Stimulated activated memory B cell treated with anti-CD40 and anti-IgM and Interleukin-4, amounts not matched to agents 10 μg/mL and 1 μg/mL and 100 μg/mL, for 72 hours (primary cell): Measurements from ENCODE around the gene CTH.
"Not testable (repeated sequence)": the region's sequence is repeated elsewhere in the genome, so short reads cannot be mapped to it uniquely, and the experiment has no call there.

Experiments used
- ATAC-seq: fragments of 150-1000 bp; cut with Tn5 transposase; 2 replicates; pipeline ENCODE4 v1.10.0; 2021
- H3K27ac Mint-ChIP-seq: one replicate; pipeline ENCODE4 v1.8.0; 2022; ENCODE audit warnings: mild to moderate bottlenecking, mixed read lengths
- H3K27me3 Mint-ChIP-seq: one replicate; pipeline ENCODE4 v1.8.0; 2022; ENCODE audit warnings: mixed read lengths
- H3K36me3 Mint-ChIP-seq: one replicate; pipeline ENCODE4 v1.8.0; 2022; ENCODE audit warnings: mixed read lengths
- H3K4me1 Mint-ChIP-seq: one replicate; pipeline ENCODE4 v1.8.0; 2022; ENCODE audit warnings: mixed read lengths
- H3K4me3 Mint-ChIP-seq: one replicate; pipeline ENCODE4 v1.8.0; 2022; ENCODE audit warnings: mild to moderate bottlenecking, moderate library complexity, mixed read lengths
- H3K9me3 Mint-ChIP-seq: one replicate; pipeline ENCODE4 v1.8.0; 2022; ENCODE audit warnings: mixed read lengths

CTH gene

GRCh38 chr1:70459496-70460225, 48.6 kb downstream of the CTH start:
- peaks cover 7% of the 10 kb centered on the region for H3K9me3 Mint-ChIP-seq
- H3K4me3 Mint-ChIP-seq, result no peak overlapping the region
- H3K27ac Mint-ChIP-seq, result no peak overlapping the region
- no peaks in the 10 kb centered on the region for H3K4me1 Mint-ChIP-seq
- no peak for ATAC-seq
- H3K27me3 Mint-ChIP-seq, result peaks cover 12% of the 10 kb centered on the region
- no peaks in the 10 kb centered on the region for H3K36me3 Mint-ChIP-seq

- not testable (repeated sequence) for H3K4me1 Mint-ChIP-seq, ATAC-seq, H3K27me3 Mint-ChIP-seq, H3K9me3 Mint-ChIP-seq, H3K36me3 Mint-ChIP-seq, H3K4me3 Mint-ChIP-seq, H3K27ac Mint-ChIP-seq
Measured at GRCh38 chr1:70460740-70461713, 50.0 kb downstream of the CTH start.

- Mint-ChIP-seq H3K36me3 (no peaks in the 10 kb centered on the region), H3K9me3 (peaks cover 6% of the 10 kb centered on the region), H3K4me1 (no peaks in the 10 kb centered on the region), H3K27ac (no peak overlapping the region), H3K4me3 (no peak overlapping the region), H3K27me3 (peaks cover 9% of the 10 kb centered on the region)
- no peak for ATAC-seq
Measured at GRCh38 chr1:70462611-70463010, 51.5 kb downstream of the CTH start.

GRCh38 chr1:70465911-70466310, 54.8 kb downstream of the CTH start:
- Mint-ChIP-seq H3K27me3 (peaks cover 9% of the 10 kb centered on the region), H3K4me3 (no peak overlapping the region), H3K9me3 (peaks cover 6% of the 10 kb centered on the region), H3K27ac (no peak overlapping the region), H3K36me3 (no peaks in the 10 kb centered on the region), H3K4me1 (no peaks in the 10 kb centered on the region)
- no peak for ATAC-seq

- H3K4me1 Mint-ChIP-seq, result no peaks in the 10 kb centered on the region
- ATAC-seq, result no peak
- H3K4me3 Mint-ChIP-seq, result no peak overlapping the region
- peaks cover 9% of the 10 kb centered on the region for H3K27me3 Mint-ChIP-seq
- no peaks in the 10 kb centered on the region for H3K36me3 Mint-ChIP-seq
- peaks cover 6% of the 10 kb centered on the region for H3K9me3 Mint-ChIP-seq
- no peak overlapping the region for H3K27ac Mint-ChIP-seq
Measured at GRCh38 chr1:70467531-70467930, 56.5 kb downstream of the CTH start.

GRCh38 chr1:70468180-70468579, 57.1 kb downstream of the CTH start:
- no peak for ATAC-seq
- H3K4me3 Mint-ChIP-seq, result no peak overlapping the region
- peaks cover 6% of the 10 kb centered on the region for H3K9me3 Mint-ChIP-seq
- H3K36me3 Mint-ChIP-seq, result no peaks in the 10 kb centered on the region
- H3K4me1 Mint-ChIP-seq, result no peaks in the 10 kb centered on the region
- peaks cover 9% of the 10 kb centered on the region for H3K27me3 Mint-ChIP-seq
- no peak overlapping the region for H3K27ac Mint-ChIP-seq

GRCh38 chr1:70469184-70469583, 58.1 kb downstream of the CTH start:
- H3K27ac Mint-ChIP-seq, H3K9me3 Mint-ChIP-seq, H3K27me3 Mint-ChIP-seq, H3K4me1 Mint-ChIP-seq, H3K4me3 Mint-ChIP-seq, ATAC-seq, H3K36me3 Mint-ChIP-seq: not testable (repeated sequence)

GRCh38 chr1:70475023-70475422, 64.0 kb downstream of the CTH start:
- Mint-ChIP-seq H3K27me3 (no peaks in the 10 kb centered on the region), H3K36me3 (no peaks in the 10 kb centered on the region), H3K27ac (no peak overlapping the region)

GRCh38 chr1:70477090-70477489, 66.0 kb downstream of the CTH start:
- no peak overlapping the region for H3K4me3 Mint-ChIP-seq

More at GRCh38 chr1:70475023-70475422, 64.0 kb downstream of the CTH start:
- Mint-ChIP-seq H3K9me3 (no peaks in the 10 kb centered on the region), H3K4me3 (no peak overlapping the region), H3K4me1 (no peaks in the 10 kb centered on the region)
- ATAC-seq, result no peak

GRCh38 chr1:70477905-70478304, 66.8 kb downstream of the CTH start:
- not testable (repeated sequence) for H3K27me3 Mint-ChIP-seq, H3K9me3 Mint-ChIP-seq, H3K36me3 Mint-ChIP-seq, H3K4me1 Mint-ChIP-seq, ATAC-seq, H3K4me3 Mint-ChIP-seq, H3K27ac Mint-ChIP-seq

More at GRCh38 chr1:70477090-70477489, 66.0 kb downstream of the CTH start:
- H3K36me3 Mint-ChIP-seq, result no peaks in the 10 kb centered on the region
- no peak overlapping the region for H3K27ac Mint-ChIP-seq
- H3K9me3 Mint-ChIP-seq, result no peaks in the 10 kb centered on the region
- no peak for ATAC-seq
- H3K4me1 Mint-ChIP-seq, result no peaks in the 10 kb centered on the region
- H3K27me3 Mint-ChIP-seq, result no peaks in the 10 kb centered on the region

GRCh38 chr1:70483342-70483741, 72.3 kb downstream of the CTH start:
- H3K4me1 Mint-ChIP-seq, result no peaks in the 10 kb centered on the region

GRCh38 chr1:70485624-70486023, 74.6 kb downstream of the CTH start:
- Mint-ChIP-seq H3K27me3 (peaks cover under 1% of the 10 kb centered on the region), H3K27ac (no peak overlapping the region), H3K36me3 (no peaks in the 10 kb centered on the region), H3K4me1 (no peaks in the 10 kb centered on the region), H3K9me3 (peaks cover 3% of the 10 kb centered on the region), H3K4me3 (no peak overlapping the region)
- ATAC-seq, result no peak

More at GRCh38 chr1:70483342-70483741, 72.3 kb downstream of the CTH start:
- Mint-ChIP-seq H3K27me3 (no peaks in the 10 kb centered on the region), H3K9me3 (no peaks in the 10 kb centered on the region), H3K4me3 (no peak overlapping the region), H3K27ac (no peak overlapping the region), H3K36me3 (no peaks in the 10 kb centered on the region)
- ATAC-seq, result no peak

GRCh38 chr1:70486676-70487458, 75.8 kb downstream of the CTH start:
- ATAC-seq, result no peak
- Mint-ChIP-seq H3K4me1 (no peaks in the 10 kb centered on the region), H3K4me3 (no peak overlapping the region), H3K27me3 (peaks cover 9% of the 10 kb centered on the region), H3K9me3 (peaks cover 3% of the 10 kb centered on the region), H3K27ac (no peak overlapping the region), H3K36me3 (no peaks in the 10 kb centered on the region)

- Mint-ChIP-seq H3K9me3 (peaks cover 3% of the 10 kb centered on the region), H3K27ac (no peak overlapping the region), H3K27me3 (peaks cover 9% of the 10 kb centered on the region), H3K4me3 (no peak overlapping the region), H3K36me3 (no peaks in the 10 kb centered on the region), H3K4me1 (no peaks in the 10 kb centered on the region)
- no peak for ATAC-seq
Measured at GRCh38 chr1:70487459-70487815, 76.4 kb downstream of the CTH start.
